Activated B cell treated with CpG ODN at 0.5 μM for 24 hours (primary cell): ENCODE results near the gene GDPD2. TPM values are rescaled to one million over a fixed set of nuclear protein-coding genes. Genes with fewer than 3 reads are reported as not detected.

Experiments used
- ATAC-seq: fragments of 200-7000 bp; cut with Tn5 transposase; one replicate; pipeline ENCODE4 v1.10.0; 2021; ENCODE audit warnings: low read depth, mild to moderate bottlenecking, moderate library complexity
- CTCF ChIA-PET: fragments of 350-600 bp; sonication (Branson Sonifier 250); formaldehyde crosslinking; loops from one replicate; lab custom pipeline; 2021; ENCODE audit warnings: antibody characterized with exemption; lab: Charles Lee
- POLR2A ChIA-PET: fragments of 350-600 bp; sonication (Branson Sonifier 250); formaldehyde crosslinking; loops from one replicate; lab custom pipeline; 2021; ENCODE audit warnings: antibody characterized with exemption; lab: Charles Lee
- DNase-seq: peaks from one replicate; pipeline ENCODE4 v3.0.0; 2022
- H3K27ac Mint-ChIP-seq: one replicate; pipeline ENCODE4 v1.8.0; 2020; ENCODE audit warnings: mixed read lengths
- H3K27me3 Mint-ChIP-seq: one replicate; pipeline ENCODE4 v1.8.0; 2021; ENCODE audit warnings: mixed read lengths
- H3K36me3 Mint-ChIP-seq: one replicate; pipeline ENCODE4 v1.8.0; 2021; ENCODE audit warnings: low read depth, mixed read lengths
- H3K4me1 Mint-ChIP-seq: one replicate; pipeline ENCODE4 v1.8.0; 2021; ENCODE audit warnings: mixed read lengths
- H3K4me3 Mint-ChIP-seq: one replicate; pipeline ENCODE4 v1.8.0; 2020; ENCODE audit warnings: mild to moderate bottlenecking, mixed read lengths
- H3K9me3 Mint-ChIP-seq: one replicate; pipeline ENCODE4 v1.8.0; 2020; ENCODE audit warnings: mixed read lengths
- CTCF ChIP-seq: fragments of 200-600 bp; IDR thresholded peaks from one replicate; pipeline ENCODE4 v1.8.0; 2022; ENCODE audit warnings: antibody characterized with exemption, mild to moderate bottlenecking
- intact Hi-C: fragments of 100-400 bp; cut with micrococcal nuclease; formaldehyde crosslinking; loops from one replicate; pipeline ENCODE4 v1.15.1; 2024
- total RNA-seq: library from RNA; stranded (reverse); gene quantifications from 2 replicates; pipeline ENCODE4 v1.2.3, GENCODE V29; 2022

GDPD2 gene
- total RNA-seq, 1 donor from 2014 or later: not detected

- ChIA-PET CTCF (no interaction called here), POLR2A (no interaction called here)
- Mint-ChIP-seq H3K36me3 (no peaks in the 10 kb centered on the region), H3K9me3 (no peaks in the 10 kb centered on the region), H3K4me3 (no peak overlapping the region), H3K27me3 (no peaks in the 10 kb centered on the region), H3K4me1 (no peaks in the 10 kb centered on the region), H3K27ac (no peak overlapping the region)
- intact Hi-C loops: no loop called here
- ATAC-seq (no peak), DNase-seq (no peak)
- no peak for TF ChIP-seq CTCF
These were observed 3.5 kb downstream of the GDPD2 start for GRCh38 chrX:70426286-70427278.

- DNase-seq: no peak
- Mint-ChIP-seq H3K36me3 (no peaks in the 10 kb centered on the region), H3K27me3 (no peaks in the 10 kb centered on the region), H3K4me1 (no peaks in the 10 kb centered on the region), H3K4me3 (no peak overlapping the region), H3K9me3 (no peaks in the 10 kb centered on the region), H3K27ac (no peak overlapping the region)
- CTCF ChIA-PET: no interaction called here
- TF ChIP-seq CTCF: no peak
- POLR2A ChIA-PET: no interaction called here
- intact Hi-C loops: no loop called here
- no peak for ATAC-seq
These were observed 4.3 kb downstream of the GDPD2 start for GRCh38 chrX:70427365-70427764.

GRCh38 chrX:70429759-70430158 is 6.6 kb downstream of the GDPD2 start:
- Mint-ChIP-seq H3K27ac (no peak overlapping the region), H3K4me1 (peaks cover 8% of the 10 kb centered on the region), H3K4me3 (no peak overlapping the region), H3K9me3 (no peaks in the 10 kb centered on the region), H3K36me3 (peaks cover 3% of the 10 kb centered on the region), H3K27me3 (no peaks in the 10 kb centered on the region)
- ATAC-seq: no peak
- POLR2A ChIA-PET: no interaction called here
- DNase-seq: no peak
- CTCF ChIA-PET: no interaction called here
- intact Hi-C loops: loop anchor here (10.0 kb wide), 1 partner anchor 95 kb away; no protein-coding TSS in a partner anchor
- TF ChIP-seq CTCF: no peak

- TF ChIP-seq CTCF: no peak
- intact Hi-C loops: loop anchor here (1.0 to 10.0 kb wide), 2 partner anchors 98 to 170 kb away; no protein-coding TSS in a partner anchor
- H3K27ac Mint-ChIP-seq: no peak overlapping the region
- H3K9me3 Mint-ChIP-seq: no peaks in the 10 kb centered on the region
- H3K4me3 Mint-ChIP-seq: peak overlapping the region; percentile 89
- H3K36me3 Mint-ChIP-seq: peaks cover 3% of the 10 kb centered on the region
- POLR2A ChIA-PET: interaction anchor here (0.6 to 2.4 kb wide), 3 partner anchors 19 to 300 kb away, joined by 3 to 16 read pairs (median 14); partner anchors contain the start of gene IGBP1
- CTCF ChIA-PET: interaction anchor here (0.6 to 1.4 kb wide), 7 partner anchors 18 to 300 kb away, joined by 3 to 7 read pairs (median 3); partner anchors contain the start of gene IGBP1
- no peak for DNase-seq
- ATAC-seq: no peak
- no peaks in the 10 kb centered on the region for H3K27me3 Mint-ChIP-seq
- peaks cover 14% of the 10 kb centered on the region for H3K4me1 Mint-ChIP-seq
These were observed 10.1 kb downstream of the GDPD2 start for GRCh38 chrX:70432936-70433847.
